Neural cell (in vitro differentiated cells): ENCODE data around the gene HRK.

ENCODE experiments used
- CTCF ChIP-seq: fragments of 450-650 bp; IDR thresholded peaks from 2 replicates; pipeline ENCODE4 v1.5.1; 2014; ENCODE audit warnings: antibody characterized with exemption, mild to moderate bottlenecking, moderate library complexity; ENCODE audit not compliant: poor library complexity, severe bottlenecking
- EP300 ChIP-seq: fragments of 450-650 bp; conservative IDR thresholded peaks from 2 replicates; pipeline ENCODE4 v1.6.1; 2014; ENCODE audit warnings: antibody characterized with exemption, mild to moderate bottlenecking, moderate library complexity; ENCODE audit not compliant: poor library complexity, severe bottlenecking
- POLR2AphosphoS5 ChIP-seq: IDR thresholded peaks from 2 replicates; pipeline ENCODE4 v1.6.1; 2012
- RAD21 ChIP-seq: fragments of 450-650 bp; conservative IDR thresholded peaks from 2 replicates; pipeline ENCODE4 v1.6.1; 2014; ENCODE audit warnings: antibody characterized with exemption, mild to moderate bottlenecking, moderate library complexity
- REST ChIP-seq: IDR thresholded peaks from 2 replicates; pipeline ENCODE4 v1.6.1; 2012; ENCODE audit warnings: borderline replicate concordance
- SMC3 ChIP-seq: fragments of 450-650 bp; conservative IDR thresholded peaks from 2 replicates; pipeline ENCODE4 v1.6.1; 2014; ENCODE audit warnings: antibody characterized with exemption, mild to moderate bottlenecking, moderate library complexity; ENCODE audit not compliant: poor library complexity
- TAF1 ChIP-seq: IDR thresholded peaks from 2 replicates; pipeline ENCODE4 v1.6.1; 2012; ENCODE audit warnings: low read depth

- TF ChIP-seq CTCF, result no peak
- TF ChIP-seq SMC3, result no peak
- TF ChIP-seq REST, result no peak
- TF ChIP-seq RAD21, result no peak
- TF ChIP-seq EP300, result no peak
- no peak for TF ChIP-seq TAF1
- no peak for TF ChIP-seq POLR2AphosphoS5
These were observed 69.0 kb downstream of the HRK start for GRCh38 chr12:116812238-116812637.
